SK-MEL-5 (cell line): ENCODE measurements around the gene PTPRD. TPM values are rescaled to one million over a fixed set of nuclear protein-coding genes. Genes with fewer than 3 reads are reported as not detected.

Experiments
- DNase-seq: peaks from one replicate; pipeline ENCODE4 v3.0.0-alpha.2; 2016; ENCODE audit warnings: low read depth, low spot score
- in situ Hi-C: cut with HindIII; loops from 2 replicates; pipeline ENCODE4 v1.10.0; 2016; ENCODE audit warnings: low sequenced_read_pairs, high pct_unique_total_duplicates, low pct_unique_long_range_greater_than_20kb
- polyA plus RNA-seq, 2 experiments: library from polyadenylated mRNA; depleted of rRNA; stranded (reverse); fragments of >200 nt; gene quantifications; 2 replicates each; pipeline ENCODE4 v1.2.3, GENCODE V29; 2015
- total RNA-seq: library from RNA; depleted of rRNA; stranded (reverse); fragments of >200 nt; shearing (Covaris generic); gene quantifications from 2 replicates; pipeline ENCODE4 v1.2.3, GENCODE V29; 2014; rRNA removed

Gene PTPRD
- total RNA-seq, result 1.9 and 2.1 TPM in 2 replicates
- 2.4 and 2.9 TPM in 2 replicates for polyA plus RNA-seq (2015; cell fraction: cytosol; rRNA removed)
- polyA plus RNA-seq (2015; cell fraction: nucleus; rRNA removed), result 6.1 and 10.1 TPM in 2 replicates

DNA sequence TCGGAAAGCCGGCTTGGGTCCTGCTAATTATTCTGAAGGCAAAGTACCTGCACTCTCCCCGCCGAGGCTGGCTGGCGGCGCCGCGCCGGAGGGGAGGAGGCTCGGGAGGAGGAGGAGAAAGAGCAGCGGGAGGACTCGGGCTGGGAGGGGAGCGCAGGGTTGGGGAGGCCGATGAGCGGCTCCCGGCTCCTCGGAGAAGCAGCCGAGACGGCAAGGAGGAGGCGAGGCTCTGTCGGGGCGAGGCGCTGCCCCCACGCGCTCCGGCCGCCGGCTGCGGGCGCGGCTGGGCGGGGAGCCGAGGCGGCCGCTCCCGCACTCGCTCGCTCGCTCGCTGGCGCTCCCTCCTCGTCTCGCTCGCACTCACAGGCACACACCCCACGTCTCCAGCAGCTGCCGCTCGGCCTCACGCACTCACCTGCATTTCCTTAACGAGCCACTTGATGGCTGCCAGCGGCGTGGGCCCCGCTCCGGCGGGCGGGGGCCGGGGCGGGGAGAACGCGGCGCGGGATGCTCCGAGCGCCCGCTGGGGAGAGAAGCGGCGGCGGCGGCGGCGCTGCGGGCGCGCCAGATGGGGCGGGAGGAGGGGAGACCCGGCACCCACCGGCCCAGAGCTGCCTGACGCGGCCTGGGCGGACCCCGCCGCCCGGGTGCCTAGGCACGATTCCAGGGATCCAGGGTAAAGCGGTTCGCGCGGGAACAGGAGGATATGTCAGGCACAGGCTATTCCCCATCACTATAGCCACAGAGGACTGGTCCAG, at the start of gene PTPRD:
Gene PTPRD (minus strand): TSS at position 362 of the 758 bp plus-strand sequence.
- DNase-seq, result peak; percentile 30
- in situ Hi-C loops, result no loop called here

- no peak for DNase-seq
Measured at GRCh38 chr9:10661994-10662393, 49.2 kb upstream of the PTPRD start.

DNA sequence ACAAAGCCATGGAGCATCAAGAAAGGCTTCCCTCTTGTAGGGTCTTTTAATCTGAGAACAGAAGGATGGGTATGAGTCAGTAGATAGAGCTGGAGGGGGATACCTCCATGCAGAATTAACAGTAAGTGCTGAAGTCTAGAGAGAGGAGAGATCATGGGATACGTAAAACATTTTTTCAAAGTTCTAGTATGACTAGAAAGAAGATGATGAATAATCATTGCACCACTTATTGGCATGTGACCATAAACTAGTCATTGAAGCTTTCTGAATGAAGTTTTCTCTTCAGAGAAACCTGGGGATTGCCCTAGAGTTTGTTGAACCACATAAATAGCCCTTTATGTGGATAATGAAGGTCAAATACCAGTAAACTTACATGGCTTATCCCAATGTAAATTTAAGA, 48.6 kb upstream of the PTPRD start:
- in situ Hi-C loops, result no loop called here
- DNase-seq, result peak; percentile 57

More at GRCh38 chr9:10661994-10662393, 49.2 kb upstream of the PTPRD start:
- in situ Hi-C loops, result no loop called here

DNA sequence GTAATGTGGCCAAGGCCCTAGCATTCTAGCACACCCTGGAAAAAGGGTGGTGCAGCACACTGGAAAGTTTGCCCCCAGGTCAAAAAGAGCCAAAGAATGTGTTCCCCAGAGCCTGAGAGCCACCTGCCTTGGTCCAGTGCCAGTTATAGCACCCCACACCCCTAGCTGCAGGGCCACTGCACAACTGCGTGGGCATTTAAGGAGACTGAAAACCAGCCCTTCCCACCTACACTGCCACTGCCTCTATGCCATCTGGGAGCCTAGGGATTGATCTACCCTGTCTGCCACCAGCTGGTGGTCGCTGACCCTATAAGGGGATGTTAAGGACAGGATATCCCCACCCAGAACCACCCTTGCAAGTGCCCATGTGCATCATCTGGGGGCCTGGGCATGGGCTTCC, 38.2 kb upstream of the PTPRD start:
- in situ Hi-C loops, result no loop called here

DNA sequence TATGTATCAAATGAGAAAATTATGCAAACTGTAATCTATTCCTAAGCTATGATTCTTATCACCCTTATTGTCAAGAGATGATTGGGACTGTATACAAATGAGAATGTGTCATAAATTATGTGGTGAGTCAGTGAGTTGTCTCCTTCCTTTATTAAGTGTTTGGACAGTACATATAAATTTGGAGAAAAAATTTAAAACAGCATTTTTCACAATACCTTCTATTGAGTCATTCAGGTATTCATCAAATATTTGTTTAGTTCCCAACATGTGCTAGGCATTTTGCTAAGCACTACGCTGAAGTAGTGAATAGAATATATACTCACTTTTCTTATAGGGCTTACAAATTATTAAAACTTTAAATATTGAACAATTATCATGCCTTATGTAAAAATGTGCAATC, 36.3 kb upstream of the PTPRD start:
- in situ Hi-C loops, result no loop called here
- DNase-seq, result no peak

More for the DNA sequence above, 38.2 kb upstream of the PTPRD start:
- DNase-seq, result no peak

DNA sequence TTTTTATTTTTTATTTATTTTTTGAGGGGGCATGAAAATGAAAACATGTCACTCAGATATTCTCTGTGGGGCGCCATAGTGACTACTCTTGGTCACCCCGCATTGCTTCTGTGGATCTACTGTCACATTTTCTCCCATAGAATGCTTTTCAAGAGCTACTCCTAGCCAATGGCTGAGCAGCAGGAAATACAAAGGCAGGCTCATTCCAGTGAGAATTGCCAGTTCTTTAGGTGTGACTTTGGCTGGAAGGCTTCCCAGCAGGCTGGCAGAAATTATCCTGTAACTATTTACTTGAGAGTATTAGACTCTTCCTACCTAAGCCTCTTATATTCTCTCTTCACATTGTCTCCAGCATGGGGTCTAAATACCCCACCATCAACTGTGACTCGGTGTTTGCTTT, 21.0 kb upstream of the PTPRD start:
- no peak for DNase-seq
- in situ Hi-C loops, result no loop called here

- in situ Hi-C loops, result no loop called here
- DNase-seq, result no peak
Measured at GRCh38 chr9:10614196-10614800, 1.5 kb upstream of the PTPRD start.

- in situ Hi-C loops, result no loop called here
- no peak for DNase-seq
Measured at GRCh38 chr9:10613419-10613818, 617 bp upstream of the PTPRD start.

DNA sequence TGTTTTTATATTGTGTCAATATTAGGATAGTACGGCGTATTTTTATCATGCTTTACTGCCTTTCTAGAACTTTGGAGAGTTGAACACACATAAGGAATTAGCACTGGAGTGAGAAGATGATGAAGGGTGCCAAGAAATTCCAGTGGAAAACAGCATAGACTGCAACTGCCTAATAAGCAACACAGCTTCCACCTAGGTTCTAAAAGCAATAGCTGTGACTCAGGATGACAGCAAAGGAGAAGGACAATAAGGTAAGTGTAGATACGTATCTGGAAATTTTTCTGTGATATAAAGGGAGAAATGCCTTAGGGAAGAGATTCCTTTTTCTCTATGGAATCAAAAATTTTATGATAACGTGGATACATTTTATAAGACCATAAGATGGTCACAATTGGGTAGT, 7.4 kb downstream of the PTPRD start:
- in situ Hi-C loops, result no loop called here
- DNase-seq, result no peak

DNA sequence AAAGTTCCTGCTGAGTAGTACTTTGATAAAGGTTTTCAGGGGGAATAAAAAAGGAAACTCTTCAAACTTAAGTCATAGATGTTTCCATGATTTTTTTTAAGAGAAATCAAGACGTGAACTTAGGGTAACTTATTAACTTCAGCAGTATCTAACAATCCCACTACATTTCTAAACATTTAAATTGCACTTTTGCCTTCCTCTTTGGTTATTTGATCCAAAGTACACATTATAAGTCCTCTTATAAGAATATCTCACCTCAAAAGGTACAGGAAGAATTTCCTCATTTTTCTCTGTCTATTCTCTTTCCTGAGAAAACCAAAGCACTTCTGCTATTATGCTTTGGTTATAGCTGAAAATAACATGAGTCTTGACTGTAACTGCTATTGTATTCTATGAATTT, 7.9 kb downstream of the PTPRD start:
- in situ Hi-C loops, result no loop called here

GRCh38 chr9:10597801-10598200, 15.0 kb downstream of the PTPRD start:
- in situ Hi-C loops, result no loop called here
- no peak for DNase-seq

More for the DNA sequence above, 7.9 kb downstream of the PTPRD start:
- no peak for DNase-seq

- in situ Hi-C loops, result no loop called here
Measured at GRCh38 chr9:10594482-10594881, 18.3 kb downstream of the PTPRD start.

GRCh38 chr9:10586407-10586806, 26.4 kb downstream of the PTPRD start:
- in situ Hi-C loops, result no loop called here
- DNase-seq, result no peak

More at GRCh38 chr9:10594482-10594881, 18.3 kb downstream of the PTPRD start:
- DNase-seq, result no peak

DNA sequence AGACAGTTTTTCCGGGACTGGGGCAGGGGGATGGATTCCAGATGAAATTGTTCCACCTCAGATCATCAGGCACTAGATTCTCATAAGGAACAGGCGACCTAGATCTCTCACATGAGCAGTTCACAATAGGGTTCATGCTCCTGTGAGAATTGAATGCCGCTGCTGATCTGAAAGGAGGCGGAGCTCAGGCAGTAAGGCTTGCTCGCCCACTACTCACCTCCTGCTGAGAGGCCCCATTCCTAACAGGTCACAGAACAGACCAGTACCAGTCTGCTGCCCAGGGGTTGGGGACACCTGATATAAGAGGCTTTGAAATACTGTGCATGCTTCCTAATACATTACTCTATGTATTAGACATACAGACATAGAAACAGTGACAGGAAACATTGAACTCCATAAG, 41.1 kb downstream of the PTPRD start:
- in situ Hi-C loops, result no loop called here
- DNase-seq, result no peak

- no peak for DNase-seq
- in situ Hi-C loops, result no loop called here
Measured at GRCh38 chr9:10566848-10567247, 46.0 kb downstream of the PTPRD start.

DNA sequence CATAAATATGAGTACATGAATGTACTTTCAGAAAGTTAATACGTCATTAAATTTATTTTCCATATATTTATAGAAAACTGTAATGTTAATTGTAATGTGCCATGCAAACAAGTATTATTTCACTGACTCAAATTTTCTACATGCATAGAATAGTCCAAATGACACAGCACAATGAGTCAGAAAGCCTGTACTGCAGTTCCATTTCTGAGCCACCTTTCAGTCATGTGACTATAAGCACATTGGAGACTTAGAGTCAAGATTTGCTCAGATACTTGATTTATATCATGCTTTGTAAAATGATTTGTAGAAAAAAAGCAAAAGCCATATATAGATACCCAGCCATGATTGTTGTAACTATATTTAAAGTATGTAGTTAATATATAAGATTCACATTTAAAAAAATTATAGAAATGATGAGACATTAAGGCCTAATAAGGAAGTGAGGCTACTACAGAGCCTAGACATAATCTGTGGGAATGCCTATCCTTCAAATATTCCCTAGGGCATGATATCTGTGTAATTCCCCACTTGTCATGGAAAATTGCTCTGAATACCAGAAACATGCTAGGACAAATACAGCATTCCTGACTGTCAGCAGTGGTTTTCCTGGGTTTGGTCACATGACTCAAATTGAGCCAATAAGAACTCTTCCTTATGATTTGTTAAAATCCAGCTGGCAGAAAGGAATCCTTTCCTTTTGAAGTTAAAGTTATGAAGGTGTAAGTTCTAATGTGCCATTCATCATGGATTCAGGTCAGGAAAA, 50.0 kb downstream of the PTPRD start:
- in situ Hi-C loops, result no loop called here
- no peak for DNase-seq

DNA sequence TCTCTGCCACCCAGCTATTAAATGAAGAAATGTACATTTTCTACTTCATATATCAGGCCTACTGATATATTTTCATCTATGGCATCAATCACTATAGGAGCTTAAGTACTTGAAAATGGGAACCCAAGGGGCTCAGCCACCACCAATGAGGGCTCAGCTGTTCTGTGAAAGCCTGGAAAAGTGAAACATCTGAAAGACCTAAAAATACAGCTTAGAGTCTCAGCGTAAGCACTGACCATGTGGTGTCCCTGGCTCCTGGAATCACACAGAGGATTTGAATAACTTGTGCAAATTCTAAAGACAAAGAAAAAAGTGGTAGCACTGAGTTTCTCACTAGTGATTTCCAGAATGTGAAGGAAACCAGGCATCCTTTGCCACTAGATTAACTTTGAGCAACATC, 64.5 kb downstream of the PTPRD start:
- DNase-seq, result no peak
- in situ Hi-C loops, result no loop called here

- in situ Hi-C loops, result no loop called here
Measured at GRCh38 chr9:10538073-10538472, 74.7 kb downstream of the PTPRD start.

More at GRCh38 chr9:10538073-10538472, 74.7 kb downstream of the PTPRD start:
- no peak for DNase-seq
